Esophagus muscularis mucosa (tissue), 4 donors: ENCODE measurements around the gene ANXA6.

Experiments used
- CTCF ChIP-seq, 3 experiments: fragments of 200-600 bp in 2 of 3; fragments of 450-650 bp in 1 of 3; sonication (generic) in 2 of 3; IDR thresholded peaks; one replicate each; pipeline ENCODE4 v1.5.1; 2017 to 2019; ENCODE audit warnings: antibody characterized with exemption in 3 of 3, mild to moderate bottlenecking in 2 of 3, moderate library complexity in 1 of 3
- EP300 ChIP-seq: sonication (generic); formaldehyde crosslinking; IDR thresholded peaks from one replicate; pipeline ENCODE4 v1.6.1; 2017; ENCODE audit warnings: antibody characterized with exemption
- POLR2A ChIP-seq: fragments of 450-650 bp; IDR thresholded peaks from one replicate; pipeline ENCODE4 v1.6.1; 2017; ENCODE audit warnings: antibody characterized with exemption, moderate library complexity, mild to moderate bottlenecking, low read depth
- POLR2AphosphoS5 ChIP-seq, 2 donors: sonication (generic); formaldehyde crosslinking; IDR thresholded peaks; one replicate each; pipeline ENCODE4 v1.6.1; 2017; ENCODE audit warnings: antibody characterized with exemption in 2 of 2

GRCh38 chr5:151098768-151099121, 58.8 kb downstream of the ANXA6 start:
- TF ChIP-seq CTCF (IDR thresholded peaks at IDR 0.05) (no peak), POLR2A (no peak), POLR2AphosphoS5 (IDR thresholded peaks at IDR 0.05) (no peak), EP300 (no peak)
